SK-N-SH treated with all-trans-retinoic acid at 6 μM for 48 hours (cell line): ENCODE data around the gene PTCD1.

Experiments
- ATAC-seq: fragments of 200-7000 bp; cut with Tn5 transposase; 3 replicates; pipeline ENCODE4 v1.9.1; 2020; ENCODE audit warnings: mild to moderate bottlenecking, moderate library complexity
- BACH2 ChIP-seq: fragments of 250-450 bp; sonication (Bioruptor Pico); IDR thresholded peaks from 2 replicates; pipeline ENCODE4 v1.9.0; 2021; ENCODE audit warnings: mild to moderate bottlenecking, borderline replicate concordance
- CREB5 ChIP-seq: fragments of 250-450 bp; sonication (Bioruptor Pico); IDR thresholded peaks from 2 replicates; pipeline ENCODE4 v1.5.1; 2020; ENCODE audit warnings: low read depth, mild to moderate bottlenecking, moderate library complexity
- CSRNP3 ChIP-seq: fragments of 250-450 bp; sonication (Bioruptor Pico); IDR thresholded peaks from 2 replicates; pipeline ENCODE4 v1.5.1; 2021; ENCODE audit warnings: mild to moderate bottlenecking, moderate library complexity
- GLIS3 ChIP-seq: fragments of 250-450 bp; sonication (Bioruptor Pico); IDR thresholded peaks from 2 replicates; pipeline ENCODE4 v1.5.0; 2020; ENCODE audit warnings: mild to moderate bottlenecking, moderate library complexity
- ISL1 ChIP-seq: fragments of 250-450 bp; sonication (Bioruptor Pico); IDR thresholded peaks from 2 replicates; pipeline ENCODE4 v2.1.2; 2022; ENCODE audit warnings: mild to moderate bottlenecking, moderate library complexity
- OSR1 ChIP-seq: fragments of 250-450 bp; sonication (Bioruptor Pico); IDR thresholded peaks from 2 replicates; pipeline ENCODE4 v1.8.0; 2022; ENCODE audit warnings: moderate library complexity, mild to moderate bottlenecking, inconsistent platforms
- PATZ1 ChIP-seq: fragments of 250-450 bp; sonication (Bioruptor Pico); IDR thresholded peaks from 2 replicates; pipeline ENCODE4 v1.8.0; 2020; ENCODE audit warnings: mild to moderate bottlenecking, moderate library complexity, borderline replicate concordance
- POU6F1 ChIP-seq: fragments of 250-450 bp; sonication (Bioruptor Pico); IDR thresholded peaks from 2 replicates; pipeline ENCODE4 v1.8.0; 2021; ENCODE audit warnings: low read depth, mild to moderate bottlenecking, moderate library complexity, borderline replicate concordance
- PPARA ChIP-seq: fragments of 250-450 bp; sonication (Bioruptor Pico); IDR thresholded peaks from 2 replicates; pipeline ENCODE4 v1.5.0; 2020; ENCODE audit warnings: mild to moderate bottlenecking, borderline replicate concordance
- RARB ChIP-seq: fragments of 250-450 bp; sonication (Bioruptor Pico); IDR thresholded peaks from 2 replicates; pipeline ENCODE4 v1.8.0; 2021; ENCODE audit warnings: mild to moderate bottlenecking, moderate library complexity
- SNAI2 ChIP-seq: fragments of 250-450 bp; sonication (Bioruptor Pico); IDR thresholded peaks from 2 replicates; pipeline ENCODE4 v1.5.0; 2020; ENCODE audit warnings: mild to moderate bottlenecking, moderate library complexity
- TCF4 ChIP-seq: fragments of 250-450 bp; sonication (Bioruptor Pico); IDR thresholded peaks from 2 replicates; pipeline ENCODE4 v1.8.0; 2021; ENCODE audit warnings: mild to moderate bottlenecking, moderate library complexity, borderline replicate concordance
- TOX ChIP-seq: fragments of 250-450 bp; sonication (Bioruptor Pico); IDR thresholded peaks from 2 replicates; pipeline ENCODE4 v1.8.0; 2021; ENCODE audit warnings: mild to moderate bottlenecking, moderate library complexity, borderline replicate concordance
- TSHZ2 ChIP-seq: fragments of 250-450 bp; sonication (Bioruptor Pico); IDR thresholded peaks from 2 replicates; pipeline ENCODE4 v1.5.0; 2020; ENCODE audit warnings: mild to moderate bottlenecking, moderate library complexity
- ZC3H10 ChIP-seq: fragments of 250-450 bp; sonication (Bioruptor Pico); IDR thresholded peaks from 2 replicates; pipeline ENCODE4 v1.5.1; 2021; ENCODE audit warnings: mild to moderate bottlenecking, moderate library complexity
- ZFP3 ChIP-seq: fragments of 250-450 bp; sonication (Bioruptor Pico); IDR thresholded peaks from 2 replicates; pipeline ENCODE4 v1.5.0; 2020; ENCODE audit warnings: mild to moderate bottlenecking, moderate library complexity
- ZFP30 ChIP-seq: fragments of 450-650 bp; formaldehyde crosslinking; IDR thresholded peaks from 2 replicates; pipeline ENCODE4 v1.5.0; 2022; ENCODE audit warnings: mild to moderate bottlenecking, moderate library complexity
- ZNF70 ChIP-seq: fragments of 450-650 bp; formaldehyde crosslinking; IDR thresholded peaks from 2 replicates; pipeline ENCODE4 v1.5.0; 2020; ENCODE audit warnings: mild to moderate bottlenecking, moderate library complexity
- ZNF8 ChIP-seq: fragments of 450-650 bp; formaldehyde crosslinking; IDR thresholded peaks from 2 replicates; pipeline ENCODE4 v1.5.0; 2020; ENCODE audit warnings: mild to moderate bottlenecking, moderate library complexity

The PTCD1 gene

GRCh38 chr7:99459087-99459486, 20.5 kb upstream of the PTCD1 start:
- ATAC-seq: peak; percentile 58

More at GRCh38 chr7:99459087-99459486, 20.5 kb upstream of the PTCD1 start:
- no peak for TF ChIP-seq TSHZ2 (CRISPR knock-in tag)
- no peak for TF ChIP-seq TCF4 (CRISPR knock-in tag)
- TF ChIP-seq ZNF70: no peak
- TF ChIP-seq SNAI2: no peak
- TF ChIP-seq POU6F1 (CRISPR knock-in tag): no peak
- TF ChIP-seq ZNF8 (CRISPR knock-in tag): no peak
- no peak for TF ChIP-seq GLIS3 (CRISPR knock-in tag)
- TF ChIP-seq TOX (CRISPR knock-in tag): no peak
- TF ChIP-seq ZC3H10 (CRISPR knock-in tag): no peak
- TF ChIP-seq PPARA (CRISPR knock-in tag): no peak
- TF ChIP-seq PATZ1 (CRISPR knock-in tag): no peak
- TF ChIP-seq OSR1: no peak
- no peak for TF ChIP-seq ZFP3 (CRISPR knock-in tag)
- no peak for TF ChIP-seq ZFP30 (CRISPR knock-in tag)
- TF ChIP-seq BACH2 (CRISPR knock-in tag): no peak
- no peak for TF ChIP-seq RARB (CRISPR knock-in tag)
- no peak for TF ChIP-seq CREB5 (CRISPR knock-in tag)
- no peak for TF ChIP-seq ISL1 (CRISPR knock-in tag)
- TF ChIP-seq CSRNP3 (CRISPR knock-in tag): no peak
